NT2/D1 (cell line): ENCODE measurements around the gene RANGAP1.

Experiments
- SUZ12 ChIP-seq: IDR thresholded peaks from 2 replicates; pipeline ENCODE4 v1.6.1; 2011; ENCODE audit not compliant: insufficient read length, insufficient read depth; ENCODE audit errors: extremely low read depth
- YY1 ChIP-seq: IDR thresholded peaks from 2 replicates; pipeline ENCODE4 v1.6.1; 2011; ENCODE audit not compliant: insufficient read length, insufficient read depth
- ZNF274 ChIP-seq: IDR thresholded peaks from 2 replicates; pipeline ENCODE4 v1.6.1; 2011; ENCODE audit warnings: mild to moderate bottlenecking, low read depth, low read length

DNA sequence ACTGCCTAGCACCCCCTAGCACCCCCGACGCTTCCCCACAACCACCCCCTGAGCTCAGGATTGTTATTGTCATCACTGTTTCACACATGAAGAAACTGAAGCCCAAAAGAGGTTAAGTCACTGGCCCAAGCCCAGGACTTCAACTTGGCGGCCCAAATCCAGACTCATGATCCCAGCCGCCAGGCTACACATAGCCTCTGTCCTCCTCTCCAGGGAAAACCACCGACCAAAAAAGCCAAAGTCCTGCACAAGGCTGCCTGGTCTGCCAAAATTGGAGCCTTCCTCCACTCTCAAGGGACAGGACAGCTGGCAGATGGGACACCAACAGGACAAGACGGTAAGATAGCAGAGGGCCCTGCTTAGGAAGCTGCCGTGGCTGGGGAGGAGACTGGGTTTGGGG, 70.1 kb downstream of the RANGAP1 start:
- TF ChIP-seq ZNF274 (no peak), SUZ12 (no peak), YY1 (no peak)
